Memory B cell (primary cell): ENCODE measurements around the gene INTS2.
A peak's percentile ranks its signal among the peaks of the same experiment; 100 is the strongest.
"Not testable (repeated sequence)": the region's sequence is repeated elsewhere in the genome, so short reads cannot be mapped to it uniquely, and the experiment has no call there.

Experiments
- ATAC-seq: fragments of 150-1000 bp; cut with Tn5 transposase; 2 replicates; pipeline ENCODE4 v1.10.0; 2021; ENCODE audit warnings: low read depth, mild to moderate bottlenecking, moderate library complexity
- DNase-seq, 2 donors: peaks; one replicate each; pipeline ENCODE4 v3.0.0; 2022; ENCODE audit warnings: low spot score in 2 of 2
- H3K27ac Mint-ChIP-seq: one replicate; pipeline ENCODE4 v1.8.0; 2022; ENCODE audit warnings: mild to moderate bottlenecking, moderate library complexity, mixed read lengths
- H3K27me3 Mint-ChIP-seq: one replicate; pipeline ENCODE4 v1.8.0; 2022; ENCODE audit warnings: mixed read lengths
- H3K36me3 Mint-ChIP-seq: one replicate; pipeline ENCODE4 v1.8.0; 2022; ENCODE audit warnings: mild to moderate bottlenecking, mixed read lengths
- H3K4me1 Mint-ChIP-seq: one replicate; pipeline ENCODE4 v1.8.0; 2022; ENCODE audit warnings: mixed read lengths
- H3K4me3 Mint-ChIP-seq: one replicate; pipeline ENCODE4 v1.8.0; 2022; ENCODE audit warnings: mild to moderate bottlenecking, moderate library complexity, mixed read lengths
- H3K9me3 Mint-ChIP-seq: one replicate; pipeline ENCODE4 v1.8.0; 2022; ENCODE audit warnings: mixed read lengths

The INTS2 gene

GRCh38 chr17:61832463-61832862 is 95.3 kb downstream of the INTS2 start:
- DNase-seq, result no peak
- Mint-ChIP-seq H3K36me3 (peaks cover 4% of the 10 kb centered on the region), H3K27ac (no peak overlapping the region), H3K4me3 (no peak overlapping the region), H3K4me1 (no peaks in the 10 kb centered on the region), H3K9me3 (peaks cover 3% of the 10 kb centered on the region), H3K27me3 (no peaks in the 10 kb centered on the region)
- ATAC-seq, result no peak

GRCh38 chr17:61831099-61831498 is 96.7 kb downstream of the INTS2 start:
- Mint-ChIP-seq H3K36me3 (peaks cover 8% of the 10 kb centered on the region), H3K9me3 (peaks cover 4% of the 10 kb centered on the region), H3K4me3 (no peak overlapping the region)

GRCh38 chr17:61828694-61829093 is 99.1 kb downstream of the INTS2 start:
- H3K27ac Mint-ChIP-seq, result no peak overlapping the region
- no peak for DNase-seq
- no peak for ATAC-seq
- no peaks in the 10 kb centered on the region for H3K4me1 Mint-ChIP-seq
- H3K36me3 Mint-ChIP-seq, result peaks cover 8% of the 10 kb centered on the region
- no peaks in the 10 kb centered on the region for H3K27me3 Mint-ChIP-seq
- H3K4me3 Mint-ChIP-seq, result no peak overlapping the region
- peaks cover 4% of the 10 kb centered on the region for H3K9me3 Mint-ChIP-seq

More at GRCh38 chr17:61831099-61831498, 96.7 kb downstream of the INTS2 start:
- no peak for DNase-seq
- Mint-ChIP-seq H3K27me3 (no peaks in the 10 kb centered on the region), H3K27ac (no peak overlapping the region), H3K4me1 (no peaks in the 10 kb centered on the region)
- no peak for ATAC-seq

GRCh38 chr17:61827649-61828395 is 100.0 kb downstream of the INTS2 start:
- H3K4me3 Mint-ChIP-seq, result no peak overlapping the region
- H3K4me1 Mint-ChIP-seq, result no peaks in the 10 kb centered on the region
- ATAC-seq, result no peak
- H3K27me3 Mint-ChIP-seq, result no peaks in the 10 kb centered on the region
- H3K27ac Mint-ChIP-seq, result no peak overlapping the region
- H3K9me3 Mint-ChIP-seq, result peaks cover 4% of the 10 kb centered on the region
- DNase-seq, result no peak
- peaks cover 8% of the 10 kb centered on the region for H3K36me3 Mint-ChIP-seq

DNA sequence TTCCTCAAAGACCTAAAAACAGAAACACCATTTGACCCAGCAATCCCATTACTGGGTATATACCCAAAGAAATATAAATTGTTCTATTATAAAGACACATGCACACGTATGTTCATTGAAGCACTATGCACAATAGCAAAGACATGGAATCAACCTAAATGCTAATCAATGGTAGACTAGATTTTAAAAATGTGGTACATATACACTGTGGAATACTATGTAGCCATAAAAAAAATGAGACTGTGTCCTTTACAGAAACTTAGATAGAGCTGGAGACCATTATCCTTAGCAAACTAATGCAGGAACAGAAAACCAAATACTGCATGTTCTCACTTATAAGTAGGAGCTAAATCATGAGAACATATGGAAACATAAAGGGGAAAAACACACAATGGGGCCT is 100.9 kb downstream of the INTS2 start:
- H3K4me1 Mint-ChIP-seq, H3K27me3 Mint-ChIP-seq, H3K27ac Mint-ChIP-seq, H3K4me3 Mint-ChIP-seq, H3K36me3 Mint-ChIP-seq, H3K9me3 Mint-ChIP-seq, ATAC-seq, DNase-seq: not testable (repeated sequence)

GRCh38 chr17:61826198-61826597 is 101.6 kb downstream of the INTS2 start:
- not testable (repeated sequence) for H3K4me3 Mint-ChIP-seq, ATAC-seq, H3K9me3 Mint-ChIP-seq, H3K27ac Mint-ChIP-seq, H3K4me1 Mint-ChIP-seq, DNase-seq, H3K27me3 Mint-ChIP-seq
- peaks cover 11% of the 10 kb centered on the region for H3K36me3 Mint-ChIP-seq

DNA sequence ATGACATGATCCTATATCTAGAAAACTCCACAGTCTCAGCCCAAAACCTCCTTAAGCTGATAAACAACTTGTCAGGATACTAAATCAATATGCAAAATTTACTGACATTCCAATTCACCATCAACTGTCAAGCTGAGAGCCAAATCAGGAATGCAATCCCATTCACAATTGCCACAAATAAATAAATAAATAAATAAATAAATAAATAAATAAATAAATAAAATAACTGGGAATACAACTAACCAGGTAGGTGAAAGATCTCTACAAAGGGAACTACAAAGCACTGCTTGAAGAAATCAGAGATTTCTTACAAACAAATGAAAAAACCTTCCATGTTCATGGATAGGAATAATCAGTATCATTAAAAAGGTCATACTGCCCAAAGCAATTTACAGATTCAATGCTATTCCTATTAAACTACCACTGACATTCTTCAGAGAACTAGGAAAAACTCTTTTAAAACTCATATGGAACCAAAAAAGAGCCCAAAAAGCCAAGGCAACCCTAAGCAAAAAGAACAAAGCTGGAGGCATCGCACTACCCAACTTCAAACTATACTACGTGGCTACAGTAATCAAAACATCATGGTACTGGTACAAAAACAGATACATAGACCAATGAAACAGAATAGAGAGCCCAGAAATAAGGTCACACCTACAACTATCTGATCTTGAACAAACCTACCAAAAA is 102.2 kb downstream of the INTS2 start:
- ATAC-seq, result no peak

DNA sequence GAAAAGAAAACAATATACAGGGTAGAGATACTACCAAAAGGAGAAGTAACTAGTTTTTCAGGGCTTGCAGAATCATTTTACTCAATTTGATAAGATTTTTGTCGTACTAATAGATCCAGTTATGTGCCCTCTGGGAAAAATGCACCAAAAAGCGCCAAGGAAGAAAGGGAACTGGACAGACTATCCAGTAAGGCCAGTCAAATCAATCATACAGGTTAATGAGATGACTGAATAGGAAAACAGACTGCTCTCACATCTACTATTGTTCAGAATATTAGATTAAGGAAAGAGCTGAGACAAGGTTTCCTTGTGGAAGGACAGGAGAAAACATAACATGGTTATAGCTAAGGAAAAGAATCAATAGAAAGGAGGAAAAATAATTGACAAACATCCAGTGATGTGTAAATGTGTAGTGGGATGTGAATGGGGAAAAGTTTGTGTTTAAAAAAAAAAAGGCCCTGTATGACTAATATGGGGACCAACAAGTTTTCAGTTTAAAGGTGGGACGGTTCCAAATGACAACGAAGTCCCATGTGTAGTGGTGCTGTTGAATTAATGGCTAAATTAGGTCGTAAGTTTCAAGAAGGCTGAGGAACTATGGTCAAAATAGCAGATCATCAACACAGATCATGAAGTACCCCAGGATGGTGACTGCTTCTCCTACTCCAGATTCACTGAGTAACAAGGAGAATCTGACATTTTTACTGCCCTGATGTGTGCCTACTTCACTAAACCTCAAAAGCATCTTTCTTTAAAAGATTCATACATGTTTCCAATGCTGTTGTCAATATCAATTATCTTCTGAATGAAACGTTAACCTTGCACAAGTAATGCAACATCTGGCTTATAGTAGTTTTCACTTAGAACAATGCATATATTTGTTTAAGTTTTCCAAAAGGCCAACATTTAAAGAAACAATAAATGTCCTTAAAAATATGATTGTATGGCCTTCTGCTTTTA is 105.2 kb downstream of the INTS2 start:
- no peak overlapping the region for H3K27ac Mint-ChIP-seq
- H3K9me3 Mint-ChIP-seq, result peaks cover 4% of the 10 kb centered on the region
- no peaks in the 10 kb centered on the region for H3K27me3 Mint-ChIP-seq
- H3K36me3 Mint-ChIP-seq, result peaks cover 13% of the 10 kb centered on the region
- H3K4me3 Mint-ChIP-seq, result no peak overlapping the region
- peaks cover 2% of the 10 kb centered on the region for H3K4me1 Mint-ChIP-seq
- no peak for DNase-seq
- no peak for ATAC-seq

More for the DNA sequence above, 102.2 kb downstream of the INTS2 start:
- H3K27me3 Mint-ChIP-seq, result no peaks in the 10 kb centered on the region
- peaks cover 2% of the 10 kb centered on the region for H3K4me1 Mint-ChIP-seq
- H3K36me3 Mint-ChIP-seq, result peaks cover 13% of the 10 kb centered on the region
- H3K9me3 Mint-ChIP-seq, result peaks cover 4% of the 10 kb centered on the region
- no peak overlapping the region for H3K27ac Mint-ChIP-seq
- no peak for DNase-seq
- no peak overlapping the region for H3K4me3 Mint-ChIP-seq

DNA sequence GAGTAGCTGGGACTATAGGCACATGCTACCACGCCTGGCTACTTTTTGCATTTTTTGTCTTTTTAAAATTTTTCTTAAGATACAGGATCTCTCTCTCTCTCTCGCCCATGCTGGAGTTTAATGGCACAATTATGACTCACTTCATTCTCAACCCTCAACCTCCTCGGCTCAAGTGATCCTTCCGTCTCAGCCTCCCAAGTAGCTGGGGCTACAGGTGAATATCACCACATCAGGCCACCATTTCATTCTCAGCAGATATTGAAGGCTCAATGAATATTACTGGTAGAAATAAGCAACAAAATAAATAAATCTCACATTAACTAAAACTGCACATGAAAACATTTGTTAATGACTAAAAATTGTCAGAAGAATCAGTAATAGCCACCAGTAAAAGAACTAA is 106.1 kb downstream of the INTS2 start:
- no peak overlapping the region for H3K27ac Mint-ChIP-seq
- H3K9me3 Mint-ChIP-seq, result peaks cover 2% of the 10 kb centered on the region
- peaks cover 2% of the 10 kb centered on the region for H3K4me1 Mint-ChIP-seq
- ATAC-seq (no peak), DNase-seq (no peak)
- peaks cover 9% of the 10 kb centered on the region for H3K36me3 Mint-ChIP-seq
- H3K4me3 Mint-ChIP-seq, result no peak overlapping the region
- no peaks in the 10 kb centered on the region for H3K27me3 Mint-ChIP-seq

DNA sequence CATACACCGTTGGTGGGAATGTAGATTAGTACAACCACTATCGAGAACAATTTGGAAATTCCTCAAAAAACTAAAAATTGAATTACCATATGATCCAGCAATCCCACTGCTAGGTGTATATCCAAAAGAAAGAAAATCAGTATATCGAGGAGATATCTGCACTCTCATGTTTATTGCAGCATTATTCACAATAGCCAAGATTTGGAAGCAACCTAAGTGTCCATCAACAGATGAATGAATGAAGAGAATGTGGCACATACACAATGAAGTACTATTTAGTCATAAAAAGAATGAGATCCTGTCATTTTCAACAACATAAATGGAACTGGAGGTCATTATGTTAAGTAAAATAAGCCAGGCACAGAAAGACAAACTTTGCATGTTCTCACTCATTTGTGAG is 108.5 kb downstream of the INTS2 start:
- H3K36me3 Mint-ChIP-seq, H3K9me3 Mint-ChIP-seq, ATAC-seq, H3K27ac Mint-ChIP-seq, H3K4me3 Mint-ChIP-seq, H3K27me3 Mint-ChIP-seq, H3K4me1 Mint-ChIP-seq, DNase-seq: not testable (repeated sequence)

DNA sequence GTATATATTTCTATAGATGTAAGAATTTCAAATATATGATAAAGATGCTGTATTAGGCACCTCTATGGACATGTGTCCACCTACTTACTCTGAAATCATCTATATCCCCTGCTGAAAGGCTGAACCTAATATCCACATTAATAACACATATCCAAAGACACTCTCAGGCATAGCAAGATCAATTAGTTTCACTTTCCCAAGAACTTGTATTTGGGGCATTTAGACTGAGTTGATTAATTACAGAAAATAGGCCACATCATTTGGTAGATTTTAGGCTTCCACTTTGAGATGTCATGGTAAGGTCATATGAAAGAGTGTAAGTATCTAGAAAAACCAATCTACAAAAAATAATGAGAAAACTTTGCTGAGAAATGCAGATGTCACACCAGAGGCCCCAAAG is 109.6 kb downstream of the INTS2 start:
- DNase-seq (no peak), ATAC-seq (no peak)
- Mint-ChIP-seq H3K9me3 (peaks cover 2% of the 10 kb centered on the region), H3K27ac (no peak overlapping the region), H3K4me1 (peaks cover 9% of the 10 kb centered on the region), H3K36me3 (peaks cover 9% of the 10 kb centered on the region), H3K4me3 (no peak overlapping the region), H3K27me3 (no peaks in the 10 kb centered on the region)

GRCh38 chr17:61817452-61817851 is 110.3 kb downstream of the INTS2 start:
- Mint-ChIP-seq H3K4me3 (no peak overlapping the region), H3K27me3 (no peaks in the 10 kb centered on the region), H3K4me1 (peaks cover 11% of the 10 kb centered on the region), H3K27ac (no peak overlapping the region), H3K9me3 (peaks cover 4% of the 10 kb centered on the region), H3K36me3 (peaks cover 9% of the 10 kb centered on the region)
- DNase-seq (no peak), ATAC-seq (no peak)

DNA sequence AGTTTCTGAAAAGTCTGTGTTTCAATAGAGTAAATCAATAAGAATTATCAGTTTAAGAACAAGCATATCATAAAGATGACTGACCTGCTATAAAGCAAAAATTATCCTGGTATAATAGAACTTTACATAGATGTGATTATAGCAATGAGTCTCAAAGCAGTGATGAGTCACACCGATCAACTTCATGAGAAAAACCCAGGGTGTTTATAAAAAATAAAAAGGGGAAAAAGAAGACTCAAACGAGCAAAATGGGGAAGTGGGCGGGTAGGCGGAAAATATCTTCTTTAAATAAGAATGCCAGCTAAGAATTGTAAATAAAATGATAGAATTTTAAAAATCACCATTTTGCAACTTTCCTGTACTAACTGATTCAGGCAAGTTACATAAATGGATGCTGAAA is 111.2 kb downstream of the INTS2 start:
- Mint-ChIP-seq H3K27me3 (no peaks in the 10 kb centered on the region), H3K27ac (peak overlapping the region; percentile 63), H3K4me1 (peaks cover 9% of the 10 kb centered on the region), H3K36me3 (peaks cover 6% of the 10 kb centered on the region), H3K9me3 (peaks cover 4% of the 10 kb centered on the region), H3K4me3 (peak overlapping the region; percentile 59)
- DNase-seq, result no peak
- peak; percentile 80 for ATAC-seq
